ENCODE measurements around the gene LEFTY1. TPM values are rescaled to one million over a fixed set of nuclear protein-coding genes. Genes with fewer than 3 reads are reported as not detected.

Gene LEFTY1
- total and polyA plus RNA-seq, 10 donors = 0.06 to 0.95 (median 0.34) TPM; not detected in 3

- no peak for DNase-seq
- Histone ChIP-seq H3K27me3 (replicated peaks in 1 of 7) (no peaks in the 10 kb centered on the region), H3K27ac (peak overlapping the region in 1 of 8 donors; percentile 51), H3K4me1 (peaks cover 0 to 45% (median 12%) of the 10 kb centered on the region in 6 donors), H3K9me3 (no peaks in the 10 kb centered on the region), H3K36me3 (peaks cover under 1 to 100% (median 73%) of the 10 kb centered on the region in 6 donors), H3K4me3 (no peak overlapping the region)
- intact Hi-C loops (cut with DNase I; ENCODE audit: low total_unique reads) = no loop called here
- 83 to 97% (median 93%) methylated on average over 5 of the region's 5 CpGs for WGBS, 5 donors
- TF ChIP-seq CTCF (IDR thresholded peaks at IDR 0.05 in 8 of 11, conservative IDR thresholded peaks at IDR 0.05 in 3 of 11) = no peak
- peak in 1 of 3 donors; percentile 45 for TF ChIP-seq POLR2AphosphoS5 (IDR thresholded peaks at IDR 0.05)
These were observed 28.8 kb downstream of the LEFTY1 start for GRCh38 chr1:225860107-225860506.

- intact Hi-C loops (cut with DNase I; ENCODE audit: low total_unique reads) = no loop called here
These were observed 29.8 kb downstream of the LEFTY1 start for GRCh38 chr1:225859151-225859550.

GRCh38 chr1:225857256-225857655 lies 31.7 kb downstream of the LEFTY1 start:
- WGBS, 5 donors = 69 to 92% (median 82%) methylated on average over 6 to 7 of the region's 7 CpGs

More at GRCh38 chr1:225859151-225859550, 29.8 kb downstream of the LEFTY1 start:
- no peak overlapping the region for H3K4me3 ChIP-seq
- peaks cover 3 to 100% (median 71%) of the 10 kb centered on the region in 6 donors for H3K36me3 ChIP-seq
- no peak for DNase-seq
- H3K9me3 ChIP-seq = no peaks in the 10 kb centered on the region
- H3K4me1 ChIP-seq = peaks cover 0 to 41% (median 12%) of the 10 kb centered on the region in 6 donors
- no peaks in the 10 kb centered on the region for H3K27me3 ChIP-seq (replicated peaks in 1 of 7)
- WGBS, 5 donors = 77 to 91% (median 80%) methylated on average over 5 of the region's 5 CpGs
- TF ChIP-seq CTCF (IDR thresholded peaks at IDR 0.05 in 8 of 11, conservative IDR thresholded peaks at IDR 0.05 in 3 of 11) (no peak), POLR2AphosphoS5 (IDR thresholded peaks at IDR 0.05) (no peak), POLR2A (IDR thresholded peaks at IDR 0.05) (no peak)
- H3K27ac ChIP-seq = no peak overlapping the region

More at GRCh38 chr1:225857256-225857655, 31.7 kb downstream of the LEFTY1 start:
- Histone ChIP-seq H3K27me3 (replicated peaks in 1 of 7) (no peaks in the 10 kb centered on the region), H3K4me1 (peaks cover 2 to 55% (median 15%) of the 10 kb centered on the region in 6 donors), H3K36me3 (peaks cover 3 to 100% (median 71%) of the 10 kb centered on the region in 6 donors), H3K9me3 (no peaks in the 10 kb centered on the region), H3K4me3 (no peak overlapping the region), H3K27ac (peak overlapping the region in 1 of 8 donors; percentile 50)
- no peak for TF ChIP-seq POLR2A (IDR thresholded peaks at IDR 0.05)
- TF ChIP-seq POLR2AphosphoS5 (IDR thresholded peaks at IDR 0.05) = no peak
- no peak for TF ChIP-seq CTCF (IDR thresholded peaks at IDR 0.05 in 8 of 11, conservative IDR thresholded peaks at IDR 0.05 in 3 of 11)
- no peak for DNase-seq
- intact Hi-C loops (cut with DNase I; ENCODE audit: low total_unique reads) = no loop called here
